Tongue (tissue), 2 donors: ENCODE results near the gene GFI1. TPM values are rescaled to one million over a fixed set of nuclear protein-coding genes. Genes with fewer than 3 reads are reported as not detected.
"Not testable (repeated sequence)": the region's sequence is repeated elsewhere in the genome, so short reads cannot be mapped to it uniquely, and the experiment has no call there.

Source experiments
- DNase-seq: peaks from one replicate; pipeline ENCODE4 v3.0.0-alpha.2; 2015
- total RNA-seq: library from RNA; depleted of rRNA; stranded (reverse); fragments of >200 nt; gene quantifications from one replicate; pipeline ENCODE4 v1.2.3, GENCODE V29; 2014

Gene GFI1
- total RNA-seq, 1 donor from 2014 or later: 2.6 TPM

- DNase-seq: no peak
Measured at GRCh38 chr1:92465256-92465647, 21.5 kb downstream of the GFI1 start.

GRCh38 chr1:92464588-92465255 is 22.0 kb downstream of the GFI1 start:
- DNase-seq: no peak

- no peak for DNase-seq
Measured at GRCh38 chr1:92461364-92462097, 25.2 kb downstream of the GFI1 start.

- DNase-seq: no peak
Measured at GRCh38 chr1:92459871-92460320, 26.8 kb downstream of the GFI1 start.

DNA sequence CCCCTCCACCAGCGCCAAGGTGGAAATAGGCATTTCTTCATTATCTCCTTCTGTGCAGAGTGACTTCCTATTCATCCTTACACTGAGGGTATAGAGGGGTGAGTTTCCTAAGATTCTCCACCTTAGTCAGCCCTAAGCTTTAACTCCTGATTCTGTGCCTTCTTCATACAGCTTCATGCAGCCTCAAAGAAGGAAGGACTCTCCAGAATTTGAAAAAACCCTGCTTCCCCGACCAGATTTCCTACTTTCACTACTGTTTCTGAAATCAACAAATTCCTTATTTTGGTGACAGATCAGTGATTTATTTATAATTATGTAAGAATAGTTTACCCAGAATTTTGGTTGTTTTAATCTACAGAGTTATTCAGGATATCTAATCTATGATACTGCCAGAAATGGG is 28.6 kb downstream of the GFI1 start:
- no peak for DNase-seq

GRCh38 chr1:92447976-92448375 is 38.7 kb downstream of the GFI1 start:
- DNase-seq: no peak

GRCh38 chr1:92447033-92447681 is 39.6 kb downstream of the GFI1 start:
- no peak for DNase-seq

GRCh38 chr1:92446546-92446945 is 40.2 kb downstream of the GFI1 start:
- no peak for DNase-seq

DNA sequence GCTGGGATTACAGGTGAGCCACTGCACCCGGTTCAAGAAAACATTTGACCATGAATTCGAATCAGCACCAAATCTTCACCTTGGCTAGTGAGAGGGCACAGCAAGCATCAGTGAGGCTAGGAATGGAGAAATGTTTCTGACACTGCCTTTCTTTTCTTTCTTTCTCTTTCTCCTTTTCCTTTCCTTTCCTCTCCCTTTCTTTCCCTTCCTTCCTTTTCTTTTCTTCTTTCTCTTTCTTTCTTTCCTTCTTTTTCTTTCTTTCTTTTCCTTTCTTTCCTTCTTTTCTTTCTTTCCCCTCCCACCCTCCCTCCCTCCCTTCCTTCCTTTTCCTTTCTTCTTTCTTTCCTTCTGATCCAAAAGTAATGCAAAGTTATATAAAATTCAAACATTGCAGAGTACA is 40.9 kb downstream of the GFI1 start:
- no peak for DNase-seq

DNA sequence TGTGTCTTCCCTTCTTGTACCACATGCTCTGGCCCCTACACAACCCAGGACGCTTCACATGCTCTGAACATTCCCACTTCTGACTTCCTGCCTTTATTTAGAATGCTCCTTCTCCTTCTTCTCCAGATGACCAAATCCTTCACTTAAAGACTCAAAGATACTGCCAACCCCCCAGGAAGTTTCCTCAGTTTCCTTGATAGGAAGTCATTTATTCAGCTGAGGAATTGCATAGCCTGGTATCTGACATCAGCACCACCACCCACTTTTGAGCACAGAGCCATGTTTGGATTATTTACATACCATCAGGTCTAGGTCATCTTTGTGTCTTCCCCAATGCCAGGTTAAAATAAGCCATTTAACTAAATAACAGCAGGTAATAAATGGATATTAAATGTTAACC is 42.4 kb downstream of the GFI1 start:
- DNase-seq: no peak

DNA sequence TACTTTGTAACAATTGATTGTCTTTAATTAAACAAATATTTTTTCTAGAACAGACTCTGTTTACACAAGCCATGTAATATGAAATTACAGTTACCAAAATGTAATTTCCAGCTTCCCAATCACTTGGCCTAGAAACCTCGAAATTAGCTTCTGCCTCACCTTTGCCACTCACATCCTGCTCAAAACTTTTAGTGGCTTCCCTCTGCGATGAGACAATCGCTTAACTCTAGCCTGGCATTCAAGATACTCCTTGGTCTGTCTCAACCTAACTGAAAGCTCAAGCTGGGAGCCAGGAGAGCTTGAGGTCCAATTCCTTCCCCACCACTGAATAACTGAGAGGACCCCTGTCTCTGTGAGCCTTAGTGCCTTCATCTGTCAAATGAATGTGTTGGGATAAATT is 42.8 kb downstream of the GFI1 start:
- no peak for DNase-seq

GRCh38 chr1:92442351-92442750 is 44.4 kb downstream of the GFI1 start:
- no peak for DNase-seq

GRCh38 chr1:92441697-92442342 is 44.9 kb downstream of the GFI1 start:
- peak; percentile 53 for DNase-seq

DNA sequence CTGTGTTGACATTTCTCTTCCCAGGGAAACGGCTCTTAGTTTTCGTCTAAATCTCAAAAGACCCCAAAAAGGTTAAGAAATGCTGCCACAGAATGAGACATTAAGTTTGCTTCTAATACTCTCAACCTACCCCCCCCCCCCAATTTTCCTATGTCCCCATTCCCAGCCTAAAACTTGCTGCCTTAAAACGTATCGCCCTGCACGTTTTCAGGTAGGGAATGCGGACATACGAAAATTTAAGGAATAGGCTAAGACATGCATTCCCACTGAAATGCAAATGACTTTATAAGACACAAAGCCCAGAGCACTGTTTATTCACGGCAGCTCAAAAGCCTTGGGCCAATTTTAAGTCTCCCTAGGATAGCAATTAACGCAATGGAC is 45.4 kb downstream of the GFI1 start:
- no peak for DNase-seq

DNA sequence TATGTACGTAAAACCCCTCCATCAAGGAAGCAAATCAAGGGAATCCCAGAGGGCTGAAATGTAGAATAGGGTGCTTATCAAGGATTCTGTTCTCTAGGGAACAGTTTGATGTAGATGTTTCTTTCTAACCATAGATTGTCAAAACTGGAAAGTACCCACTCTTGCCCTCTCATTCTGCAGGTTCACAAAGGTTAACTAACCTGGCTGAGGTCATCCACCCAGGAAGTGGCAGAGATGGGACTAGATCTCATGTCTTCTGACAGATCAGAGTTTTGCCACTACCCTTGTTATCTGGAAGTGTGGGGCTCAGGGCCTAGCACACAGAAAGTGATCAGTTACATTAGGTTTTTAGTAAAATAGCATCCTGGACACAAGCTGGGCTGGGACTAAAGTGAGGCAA is 47.4 kb downstream of the GFI1 start:
- DNase-seq: no peak

DNA sequence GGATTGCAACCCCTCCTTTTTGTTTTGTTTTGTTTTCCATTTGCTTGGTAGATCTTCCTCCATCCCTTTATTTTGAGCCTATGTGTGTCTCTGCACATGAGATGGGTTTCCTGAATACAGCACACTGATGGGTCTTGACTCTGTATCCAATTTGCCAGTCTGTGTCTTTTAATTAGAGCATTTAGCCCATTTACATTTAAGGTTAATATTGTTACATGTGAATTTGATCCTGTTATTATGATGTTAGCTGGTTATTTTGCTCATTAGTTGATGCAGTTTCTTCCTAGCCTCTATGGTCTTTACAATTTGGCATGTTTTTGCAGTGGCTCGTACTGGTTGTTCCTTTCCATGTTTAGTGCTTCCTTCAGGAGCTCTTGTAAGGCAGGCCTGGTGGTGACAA is 52.2 kb downstream of the GFI1 start:
- DNase-seq: not testable (repeated sequence)

GRCh38 chr1:92430030-92430429 is 56.7 kb downstream of the GFI1 start:
- DNase-seq: no peak

DNA sequence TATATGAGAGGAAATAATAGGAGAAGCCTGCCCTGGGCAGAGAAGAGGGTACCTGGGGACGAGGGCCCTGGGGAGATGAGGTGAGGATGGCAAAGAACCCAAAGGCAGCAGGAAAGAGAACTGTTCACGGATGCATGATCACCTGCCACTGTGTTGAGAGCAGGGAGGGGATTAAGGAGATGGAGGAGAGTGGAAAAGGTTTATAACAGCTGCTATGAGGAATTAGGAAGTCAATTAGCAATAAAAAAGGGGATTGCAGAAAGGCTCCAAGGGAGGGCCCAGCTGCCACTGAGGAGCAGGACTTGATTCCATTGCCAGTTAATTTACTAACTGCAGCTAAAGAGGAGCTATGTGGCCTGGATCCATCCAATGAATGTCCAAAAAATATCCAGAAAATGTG is 61.1 kb downstream of the GFI1 start:
- no peak for DNase-seq

Other genes starting within 250 kb of the GFI1 start
- 17.6 TPM for gene GLMN, start 187.9 kb downstream of the GFI1 start, total RNA-seq
- 19.0 TPM for gene RPAP2, start 187.9 kb downstream of the GFI1 start, total RNA-seq